Neural cell (in vitro differentiated cells): ENCODE measurements around the gene IQSEC1. TPM values are rescaled to one million over a fixed set of nuclear protein-coding genes. Genes with fewer than 3 reads are reported as not detected.

ENCODE experiments used
- H2AFZ ChIP-seq: fragments of 200-600, 300-800 bp; sonication (generic), shearing (Covaris generic); 2 replicates; pipeline ENCODE4 v1.6.0; 2014; ENCODE audit warnings: low read depth, mild to moderate bottlenecking, antibody characterized with exemption, low read length, moderate library complexity
- H3F3A ChIP-seq: fragments of 200-600 bp; shearing (Covaris generic); 2 replicates; pipeline ENCODE4 v1.6.1; 2016; ENCODE audit warnings: mild to moderate bottlenecking, moderate library complexity, mixed read lengths, antibody characterized with exemption, low read length; ENCODE audit not compliant: insufficient read depth, poor library complexity, severe bottlenecking
- H3K27ac ChIP-seq: fragments of 200-600, 300-800 bp; sonication (generic), shearing (Covaris generic); 2 replicates; pipeline ENCODE4 v1.5.1; 2014; ENCODE audit warnings: mild to moderate bottlenecking, low read length, moderate library complexity
- H3K27me3 ChIP-seq: fragments of 300-800, 200-600 bp; sonication (generic), shearing (Covaris generic); 2 replicates; pipeline ENCODE4 v1.6.0; 2014; ENCODE audit warnings: mild to moderate bottlenecking, low read depth, low read length, moderate library complexity; ENCODE audit not compliant: insufficient read depth
- H3K36me3 ChIP-seq: fragments of 300-800, 200-600 bp; sonication (generic), shearing (Covaris generic); 2 replicates; pipeline ENCODE4 v1.5.1; 2014; ENCODE audit warnings: mild to moderate bottlenecking, antibody characterized with exemption, low read length, moderate library complexity; ENCODE audit not compliant: insufficient read depth
- H3K4me2 ChIP-seq: fragments of 300-800, 200-600 bp; sonication (generic), shearing (Covaris generic); 2 replicates; pipeline ENCODE4 v1.6.0; 2014; ENCODE audit warnings: mild to moderate bottlenecking, low read length
- H3K4me3 ChIP-seq: fragments of 300-800, 200-600 bp; sonication (generic), shearing (Covaris generic); 2 replicates; pipeline ENCODE4 v1.5.1; 2014; ENCODE audit warnings: mild to moderate bottlenecking, low read length, moderate library complexity
- H3K79me2 ChIP-seq: fragments of 200-600 bp; shearing (Covaris generic); replicated peaks from 2 replicates; pipeline ENCODE4 v1.6.0; 2014; ENCODE audit warnings: mild to moderate bottlenecking, low read length, moderate library complexity; ENCODE audit not compliant: insufficient read depth
- H3K9ac ChIP-seq: fragments of 300-800, 200-600 bp; sonication (generic), shearing (Covaris generic); 2 replicates; pipeline ENCODE4 v1.6.1; 2016; ENCODE audit warnings: mild to moderate bottlenecking, low read length, mixed read lengths
- H3K9me2 ChIP-seq: fragments of 200-600 bp; shearing (Covaris generic); 2 replicates; pipeline ENCODE4 v1.6.1; 2016; ENCODE audit warnings: mild to moderate bottlenecking, low read length, mixed read lengths; ENCODE audit not compliant: insufficient read depth
- H3K9me3 ChIP-seq: fragments of 200-600, 300-800 bp; sonication (generic), shearing (Covaris generic); 2 replicates; pipeline ENCODE4 v1.6.1; 2016; ENCODE audit warnings: mild to moderate bottlenecking, mixed run types, low read length, moderate library complexity, mixed read lengths
- H4K20me1 ChIP-seq: fragments of 200-600 bp; shearing (Covaris generic); 2 replicates; pipeline ENCODE4 v1.6.1; 2016; ENCODE audit warnings: mild to moderate bottlenecking, mixed run types; ENCODE audit not compliant: insufficient read depth
- EP300 ChIP-seq: fragments of 450-650 bp; conservative IDR thresholded peaks from 2 replicates; pipeline ENCODE4 v1.6.1; 2014; ENCODE audit warnings: antibody characterized with exemption, mild to moderate bottlenecking, moderate library complexity; ENCODE audit not compliant: poor library complexity, severe bottlenecking
- EZH2 ChIP-seq: fragments of 200-600, 300-800 bp; shearing (Covaris generic), sonication (generic); IDR thresholded peaks from 2 replicates; pipeline ENCODE4 v1.6.1; 2014; ENCODE audit warnings: antibody characterized with exemption, low read length, borderline replicate concordance, mild to moderate bottlenecking; ENCODE audit not compliant: insufficient read depth, poor library complexity, severe bottlenecking
- MXI1 ChIP-seq: fragments of 450-650 bp; conservative IDR thresholded peaks from 2 replicates; pipeline ENCODE4 v1.6.1; 2014; ENCODE audit warnings: antibody characterized with exemption, mild to moderate bottlenecking; ENCODE audit not compliant: poor library complexity, severe bottlenecking
- POLR2AphosphoS5 ChIP-seq: IDR thresholded peaks from 2 replicates; pipeline ENCODE4 v1.6.1; 2012
- RAD21 ChIP-seq: fragments of 450-650 bp; conservative IDR thresholded peaks from 2 replicates; pipeline ENCODE4 v1.6.1; 2014; ENCODE audit warnings: antibody characterized with exemption, mild to moderate bottlenecking, moderate library complexity
- SMC3 ChIP-seq: fragments of 450-650 bp; conservative IDR thresholded peaks from 2 replicates; pipeline ENCODE4 v1.6.1; 2014; ENCODE audit warnings: antibody characterized with exemption, mild to moderate bottlenecking, moderate library complexity; ENCODE audit not compliant: poor library complexity
- TAF1 ChIP-seq: IDR thresholded peaks from 2 replicates; pipeline ENCODE4 v1.6.1; 2012; ENCODE audit warnings: low read depth
- polyA plus RNA-seq: library from polyadenylated mRNA; depleted of rRNA; stranded (reverse); fragments of >200 nt; gene quantifications from 2 replicates; pipeline ENCODE4 v1.2.3, GENCODE V29; 2014
- TF ChIP-seq, protein P1 (sequence below): fragments of 450-650 bp; IDR thresholded peaks from 2 replicates; pipeline ENCODE4 v1.5.1; 2014; ENCODE audit warnings: antibody characterized with exemption, mild to moderate bottlenecking, moderate library complexity; ENCODE audit not compliant: poor library complexity, severe bottlenecking
- TF ChIP-seq, protein P2 (sequence below): IDR thresholded peaks from 2 replicates; pipeline ENCODE4 v1.6.1; 2012; ENCODE audit warnings: borderline replicate concordance

Gene IQSEC1
- polyA plus RNA-seq, 1 donor from 2014 or later = 6.0 TPM

DNA sequence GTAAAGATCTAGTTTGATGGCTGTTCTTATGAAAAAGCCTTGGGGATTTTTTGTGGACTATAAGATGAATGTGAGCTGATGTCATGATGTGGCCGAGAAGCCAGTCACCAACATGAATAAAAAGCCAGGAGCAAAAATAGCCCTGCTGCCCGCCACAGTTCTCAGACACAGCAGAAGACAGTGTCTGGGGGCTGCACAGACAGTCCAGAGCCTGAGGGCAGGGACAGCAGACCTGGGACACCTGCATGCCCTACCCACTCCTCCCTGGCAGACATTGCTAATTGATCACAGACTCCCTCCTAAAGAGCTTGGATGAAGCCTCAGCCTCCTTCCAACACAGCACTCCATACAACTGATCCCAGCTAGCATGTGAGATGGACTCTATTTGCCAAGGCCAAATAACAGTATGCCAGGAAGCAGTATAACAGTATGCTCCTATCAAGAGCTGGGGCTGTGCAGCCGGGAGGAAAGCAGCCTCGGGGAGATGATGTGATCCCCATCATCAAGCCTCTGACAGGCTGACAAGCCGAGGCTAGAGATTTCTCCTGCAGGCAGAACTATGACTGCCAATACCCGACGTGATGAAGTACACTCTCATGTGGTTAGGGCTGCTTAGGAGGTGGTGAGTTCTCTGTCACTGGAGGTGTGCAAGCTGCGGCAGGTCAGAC lies 126.4 kb downstream of the IQSEC1 start:
- no peaks in the 10 kb centered on the region for H3K36me3 ChIP-seq
- H3K9me2 ChIP-seq = no peaks in the 10 kb centered on the region
- TF ChIP-seq POLR2AphosphoS5 (no peak), EP300 (no peak), MXI1 (no peak)
- TF ChIP-seq, protein P1, sequence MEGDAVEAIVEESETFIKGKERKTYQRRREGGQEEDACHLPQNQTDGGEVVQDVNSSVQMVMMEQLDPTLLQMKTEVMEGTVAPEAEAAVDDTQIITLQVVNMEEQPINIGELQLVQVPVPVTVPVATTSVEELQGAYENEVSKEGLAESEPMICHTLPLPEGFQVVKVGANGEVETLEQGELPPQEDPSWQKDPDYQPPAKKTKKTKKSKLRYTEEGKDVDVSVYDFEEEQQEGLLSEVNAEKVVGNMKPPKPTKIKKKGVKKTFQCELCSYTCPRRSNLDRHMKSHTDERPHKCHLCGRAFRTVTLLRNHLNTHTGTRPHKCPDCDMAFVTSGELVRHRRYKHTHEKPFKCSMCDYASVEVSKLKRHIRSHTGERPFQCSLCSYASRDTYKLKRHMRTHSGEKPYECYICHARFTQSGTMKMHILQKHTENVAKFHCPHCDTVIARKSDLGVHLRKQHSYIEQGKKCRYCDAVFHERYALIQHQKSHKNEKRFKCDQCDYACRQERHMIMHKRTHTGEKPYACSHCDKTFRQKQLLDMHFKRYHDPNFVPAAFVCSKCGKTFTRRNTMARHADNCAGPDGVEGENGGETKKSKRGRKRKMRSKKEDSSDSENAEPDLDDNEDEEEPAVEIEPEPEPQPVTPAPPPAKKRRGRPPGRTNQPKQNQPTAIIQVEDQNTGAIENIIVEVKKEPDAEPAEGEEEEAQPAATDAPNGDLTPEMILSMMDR = no peak
- H4K20me1 ChIP-seq = no peaks in the 10 kb centered on the region
- H3K27ac ChIP-seq = no peak overlapping the region
- no peak overlapping the region for H3K4me2 ChIP-seq
- H2AFZ ChIP-seq = no peak overlapping the region
- no peaks in the 10 kb centered on the region for H3F3A ChIP-seq
- no peaks in the 10 kb centered on the region for H3K9me3 ChIP-seq
- H3K4me3 ChIP-seq = no peak overlapping the region
- no peaks in the 10 kb centered on the region for H3K27me3 ChIP-seq
- no peak overlapping the region for H3K9ac ChIP-seq
- no peaks in the 10 kb centered on the region for H3K79me2 ChIP-seq

DNA sequence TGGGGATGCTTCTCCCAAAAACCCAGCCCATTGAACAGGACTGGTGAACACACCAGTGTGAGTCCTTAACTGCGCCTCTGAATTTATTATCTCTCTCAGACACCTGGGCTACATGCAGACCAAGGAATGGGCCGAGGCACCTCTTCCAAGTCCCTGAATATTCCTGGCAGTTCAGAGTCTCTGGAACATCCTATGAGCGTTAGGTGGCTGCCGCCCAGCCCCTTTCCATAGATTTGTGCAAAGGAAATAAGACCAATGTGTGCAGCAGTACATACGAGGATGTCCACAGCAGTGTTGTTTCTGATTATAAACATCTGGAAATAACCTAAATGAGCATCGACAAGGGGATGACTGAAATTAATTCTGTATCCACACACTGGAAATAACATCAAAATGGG lies 127.0 kb downstream of the IQSEC1 start:
- Histone ChIP-seq H3K27me3 (no peaks in the 10 kb centered on the region), H3F3A (no peaks in the 10 kb centered on the region), H3K79me2 (no peaks in the 10 kb centered on the region), H3K4me2 (no peak overlapping the region), H3K4me3 (no peak overlapping the region), H3K9me3 (no peaks in the 10 kb centered on the region), H2AFZ (no peak overlapping the region), H3K9ac (no peak overlapping the region), H3K9me2 (no peaks in the 10 kb centered on the region), H3K27ac (no peak overlapping the region), H3K36me3 (no peaks in the 10 kb centered on the region), H4K20me1 (no peaks in the 10 kb centered on the region)
- TF ChIP-seq TAF1 = no peak
- TF ChIP-seq, protein P2, sequence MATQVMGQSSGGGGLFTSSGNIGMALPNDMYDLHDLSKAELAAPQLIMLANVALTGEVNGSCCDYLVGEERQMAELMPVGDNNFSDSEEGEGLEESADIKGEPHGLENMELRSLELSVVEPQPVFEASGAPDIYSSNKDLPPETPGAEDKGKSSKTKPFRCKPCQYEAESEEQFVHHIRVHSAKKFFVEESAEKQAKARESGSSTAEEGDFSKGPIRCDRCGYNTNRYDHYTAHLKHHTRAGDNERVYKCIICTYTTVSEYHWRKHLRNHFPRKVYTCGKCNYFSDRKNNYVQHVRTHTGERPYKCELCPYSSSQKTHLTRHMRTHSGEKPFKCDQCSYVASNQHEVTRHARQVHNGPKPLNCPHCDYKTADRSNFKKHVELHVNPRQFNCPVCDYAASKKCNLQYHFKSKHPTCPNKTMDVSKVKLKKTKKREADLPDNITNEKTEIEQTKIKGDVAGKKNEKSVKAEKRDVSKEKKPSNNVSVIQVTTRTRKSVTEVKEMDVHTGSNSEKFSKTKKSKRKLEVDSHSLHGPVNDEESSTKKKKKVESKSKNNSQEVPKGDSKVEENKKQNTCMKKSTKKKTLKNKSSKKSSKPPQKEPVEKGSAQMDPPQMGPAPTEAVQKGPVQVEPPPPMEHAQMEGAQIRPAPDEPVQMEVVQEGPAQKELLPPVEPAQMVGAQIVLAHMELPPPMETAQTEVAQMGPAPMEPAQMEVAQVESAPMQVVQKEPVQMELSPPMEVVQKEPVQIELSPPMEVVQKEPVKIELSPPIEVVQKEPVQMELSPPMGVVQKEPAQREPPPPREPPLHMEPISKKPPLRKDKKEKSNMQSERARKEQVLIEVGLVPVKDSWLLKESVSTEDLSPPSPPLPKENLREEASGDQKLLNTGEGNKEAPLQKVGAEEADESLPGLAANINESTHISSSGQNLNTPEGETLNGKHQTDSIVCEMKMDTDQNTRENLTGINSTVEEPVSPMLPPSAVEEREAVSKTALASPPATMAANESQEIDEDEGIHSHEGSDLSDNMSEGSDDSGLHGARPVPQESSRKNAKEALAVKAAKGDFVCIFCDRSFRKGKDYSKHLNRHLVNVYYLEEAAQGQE = no peak
- TF ChIP-seq EP300 = no peak
- TF ChIP-seq SMC3 = no peak
- TF ChIP-seq, protein P1 = no peak
- TF ChIP-seq RAD21 = no peak
- TF ChIP-seq EZH2 = no peak
- TF ChIP-seq MXI1 = no peak
- TF ChIP-seq POLR2AphosphoS5 = no peak
